HepG2 (cell line): ENCODE data around the gene ECE2. TPM values are rescaled to one million over a fixed set of nuclear protein-coding genes. Genes with fewer than 3 reads are reported as not detected.

ENCODE experiments used
- EHMT2 ChIP-seq: fragments of 200-600 bp; sonication (generic); IDR thresholded peaks from 2 replicates; pipeline ENCODE4 v1.7.0; 2017; ENCODE audit warnings: antibody characterized with exemption, low read depth, low read length, borderline replicate concordance
- ERF ChIP-seq: IDR thresholded peaks from 2 replicates; pipeline ENCODE4 v1.6.1; 2018; ENCODE audit warnings: missing biosample characterization, missing genetic modification reagents
- FOXO4 ChIP-seq: sonication (generic); formaldehyde crosslinking; conservative IDR thresholded peaks from 2 replicates; pipeline ENCODE4 v1.8.1; 2023; ENCODE audit warnings: missing genetic modification reagents
- GATAD2A ChIP-seq: IDR thresholded peaks from 2 replicates; pipeline ENCODE4 v1.6.1; 2016
- HOXA9 ChIP-seq: sonication (generic); formaldehyde crosslinking; IDR thresholded peaks from 2 replicates; pipeline ENCODE4 v1.8.1; 2022; ENCODE audit warnings: missing genetic modification reagents, mild to moderate bottlenecking, moderate library complexity, borderline replicate concordance
- KLF9 ChIP-seq: IDR thresholded peaks from 2 replicates; pipeline ENCODE4 v1.6.1; 2016; ENCODE audit warnings: low read depth
- PAX8 ChIP-seq: sonication (generic); formaldehyde crosslinking; IDR thresholded peaks from 2 replicates; pipeline ENCODE4 v1.8.0; 2022; ENCODE audit warnings: mild to moderate bottlenecking, missing genetic modification reagents, borderline replicate concordance
- PCBP1 ChIP-seq: fragments of 200-400 bp; formaldehyde crosslinking; IDR thresholded peaks from 2 replicates; pipeline ENCODE4 v1.6.1; 2017; ENCODE audit warnings: mild to moderate bottlenecking, low read depth, low read length, borderline replicate concordance
- RFXAP ChIP-seq: sonication (generic); formaldehyde crosslinking; IDR thresholded peaks from 2 replicates; pipeline ENCODE4 v1.4.0; 2020; ENCODE audit warnings: missing genetic modification reagents, borderline replicate concordance
- SETDB1 ChIP-seq: sonication (generic); formaldehyde crosslinking; IDR thresholded peaks from 2 replicates; pipeline ENCODE4 v1.5.1; 2020; ENCODE audit warnings: missing genetic modification reagents, mild to moderate bottlenecking, borderline replicate concordance
- SRY ChIP-seq: sonication (generic); formaldehyde crosslinking; IDR thresholded peaks from 2 replicates; pipeline ENCODE4 v1.8.0; 2022; ENCODE audit warnings: mild to moderate bottlenecking, missing genetic modification reagents
- ZNF274 ChIP-seq: sonication (generic); formaldehyde crosslinking; IDR thresholded peaks from 2 replicates; pipeline ENCODE4 v1.5.1; 2020; ENCODE audit warnings: mild to moderate bottlenecking, missing genetic modification reagents
- ZNF276 ChIP-seq: sonication (generic); formaldehyde crosslinking; IDR thresholded peaks from 2 replicates; pipeline ENCODE4 v1.4.0; 2020; ENCODE audit warnings: mild to moderate bottlenecking, low read depth, missing genetic modification reagents
- ZNF343 ChIP-seq: sonication (generic); formaldehyde crosslinking; IDR thresholded peaks from 2 replicates; pipeline ENCODE4 v1.4.0; 2020; ENCODE audit warnings: mild to moderate bottlenecking, missing genetic modification reagents
- ZNF44 ChIP-seq: sonication (generic); formaldehyde crosslinking; IDR thresholded peaks from 2 replicates; pipeline ENCODE4 v1.5.1; 2020; ENCODE audit warnings: mild to moderate bottlenecking, missing genetic modification reagents
- ZNF530 ChIP-seq: sonication (generic); formaldehyde crosslinking; IDR thresholded peaks from 2 replicates; pipeline ENCODE4 v1.5.0; 2020; ENCODE audit warnings: low read depth, mild to moderate bottlenecking, missing genetic modification reagents
- ZNF549 ChIP-seq: sonication (generic); formaldehyde crosslinking; IDR thresholded peaks from 2 replicates; pipeline ENCODE4 v1.5.0; 2020; ENCODE audit warnings: missing genetic modification reagents
- ZNF773 ChIP-seq: sonication (generic); formaldehyde crosslinking; IDR thresholded peaks from 2 replicates; pipeline ENCODE4 v1.4.0; 2020; ENCODE audit warnings: missing genetic modification reagents, borderline replicate concordance
- ZUFSP ChIP-seq: sonication (generic); formaldehyde crosslinking; IDR thresholded peaks from 2 replicates; pipeline ENCODE4 v1.9.0; 2021; ENCODE audit warnings: missing genetic modification reagents, mild to moderate bottlenecking, borderline replicate concordance
- polyA plus RNA-seq, 8 experiments: library from polyadenylated mRNA; depleted of rRNA in 3 of 8; stranded (reverse) in 7 of 8; unstranded in 1 of 8; fragments of >200 nt; fragmentation: Illumina TruSeq in 4 of 8; extraction: Trizol in 4 of 8; gene quantifications; 2 replicates each; pipeline versions ENCODE4 v1.2.1 to v1.2.3, GENCODE V29; 2011 to 2016; ENCODE audit warnings: low read depth in 4 of 8, missing spikeins in 1 of 8, mixed read lengths in 1 of 8; ENCODE audit not compliant: insufficient read depth in 1 of 8
- total RNA-seq, 5 experiments: library from RNA; depleted of rRNA; stranded (reverse); fragments of >200 nt; fragmentation: Illumina TruSeq; extraction: Trizol; gene quantifications; 2 replicates each; pipeline ENCODE4 v1.2.3, GENCODE V29; 2016; ENCODE audit warnings: low read depth in 1 of 5
- TF ChIP-seq, protein P1 (sequence below): sonication (generic); formaldehyde crosslinking; IDR thresholded peaks from 2 replicates; pipeline ENCODE4 v1.4.0; 2020; ENCODE audit warnings: missing genetic modification reagents, borderline replicate concordance

Gene ECE2
- total and polyA plus RNA-seq, 2 of the 13 experiments (the other 11 are each of a cell fraction or from before 2014, with no cell fraction given), result not detected

DNA sequence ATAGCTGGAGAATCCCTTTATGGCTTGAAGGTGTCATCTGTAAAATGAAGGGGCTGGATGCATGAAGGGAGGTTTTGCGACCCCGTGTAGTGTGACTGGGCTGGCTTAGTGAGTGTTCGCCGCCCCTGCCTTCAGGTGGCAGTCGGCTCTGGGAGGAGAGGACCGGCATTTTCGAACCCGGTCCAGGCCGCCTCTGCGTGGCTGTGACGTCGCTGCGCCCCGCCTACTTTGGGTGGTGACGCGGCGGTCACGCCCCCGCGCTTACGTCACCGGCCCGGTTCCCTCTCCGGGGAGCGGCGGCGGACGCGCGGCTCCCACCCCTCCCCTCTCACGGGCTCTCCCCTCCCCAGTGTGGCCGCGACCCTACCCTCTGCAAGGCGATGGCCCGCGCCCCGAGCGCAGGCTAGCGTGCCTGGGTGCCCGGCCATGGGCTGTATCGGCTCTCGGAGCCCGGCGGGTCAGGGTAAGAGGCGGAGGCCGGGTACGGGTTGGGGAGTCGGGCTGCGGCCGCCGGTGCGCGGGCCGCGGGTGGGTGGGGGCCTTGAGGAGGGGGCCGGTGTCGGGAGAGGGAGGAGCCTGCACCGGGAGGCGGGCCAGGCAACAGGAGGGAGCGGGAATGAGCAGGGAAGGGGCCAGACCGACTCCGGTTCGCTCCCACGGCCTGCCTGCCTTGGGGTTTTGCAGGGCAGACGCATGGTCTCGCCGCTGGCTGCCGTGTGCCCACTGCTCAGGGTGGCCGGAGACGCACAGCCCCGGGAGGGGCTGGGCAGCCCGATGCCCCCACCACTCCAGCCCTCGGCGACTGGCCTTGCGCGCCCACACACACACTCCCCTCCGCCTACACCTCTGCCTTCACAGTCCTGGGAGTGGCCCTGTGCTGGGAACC lies 60.1 kb downstream of the ECE2 start (continued):
- TF ChIP-seq ZNF276 (CRISPR knock-in tag), result 0 out of 2 replicates have a peak, but pooled peaks have one; percentile 21
- TF ChIP-seq ZNF343 (CRISPR knock-in tag), result no peak; the same call in 1 of the 2 replicates
- TF ChIP-seq ZNF530, result no peak
- TF ChIP-seq EHMT2, result no peak
- no peak for TF ChIP-seq FOXO4 (CRISPR knock-in tag)
- TF ChIP-seq PAX8, result no peak
- 0 out of 2 replicates have a peak, but pooled peaks have one; percentile 72 for TF ChIP-seq KLF9 (CRISPR knock-in tag)
- TF ChIP-seq RFXAP, result no peak
- no peak for TF ChIP-seq PCBP1
- peak; percentile 41 for TF ChIP-seq GATAD2A
- TF ChIP-seq ZNF274 (CRISPR knock-in tag), result peak; percentile 81
- no peak for TF ChIP-seq SETDB1 (CRISPR knock-in tag)
- TF ChIP-seq ZNF549 (CRISPR knock-in tag), result no peak
- no peak for TF ChIP-seq ZNF44 (CRISPR knock-in tag)
- TF ChIP-seq HOXA9 (CRISPR knock-in tag), result no peak
- TF ChIP-seq, protein P1, sequence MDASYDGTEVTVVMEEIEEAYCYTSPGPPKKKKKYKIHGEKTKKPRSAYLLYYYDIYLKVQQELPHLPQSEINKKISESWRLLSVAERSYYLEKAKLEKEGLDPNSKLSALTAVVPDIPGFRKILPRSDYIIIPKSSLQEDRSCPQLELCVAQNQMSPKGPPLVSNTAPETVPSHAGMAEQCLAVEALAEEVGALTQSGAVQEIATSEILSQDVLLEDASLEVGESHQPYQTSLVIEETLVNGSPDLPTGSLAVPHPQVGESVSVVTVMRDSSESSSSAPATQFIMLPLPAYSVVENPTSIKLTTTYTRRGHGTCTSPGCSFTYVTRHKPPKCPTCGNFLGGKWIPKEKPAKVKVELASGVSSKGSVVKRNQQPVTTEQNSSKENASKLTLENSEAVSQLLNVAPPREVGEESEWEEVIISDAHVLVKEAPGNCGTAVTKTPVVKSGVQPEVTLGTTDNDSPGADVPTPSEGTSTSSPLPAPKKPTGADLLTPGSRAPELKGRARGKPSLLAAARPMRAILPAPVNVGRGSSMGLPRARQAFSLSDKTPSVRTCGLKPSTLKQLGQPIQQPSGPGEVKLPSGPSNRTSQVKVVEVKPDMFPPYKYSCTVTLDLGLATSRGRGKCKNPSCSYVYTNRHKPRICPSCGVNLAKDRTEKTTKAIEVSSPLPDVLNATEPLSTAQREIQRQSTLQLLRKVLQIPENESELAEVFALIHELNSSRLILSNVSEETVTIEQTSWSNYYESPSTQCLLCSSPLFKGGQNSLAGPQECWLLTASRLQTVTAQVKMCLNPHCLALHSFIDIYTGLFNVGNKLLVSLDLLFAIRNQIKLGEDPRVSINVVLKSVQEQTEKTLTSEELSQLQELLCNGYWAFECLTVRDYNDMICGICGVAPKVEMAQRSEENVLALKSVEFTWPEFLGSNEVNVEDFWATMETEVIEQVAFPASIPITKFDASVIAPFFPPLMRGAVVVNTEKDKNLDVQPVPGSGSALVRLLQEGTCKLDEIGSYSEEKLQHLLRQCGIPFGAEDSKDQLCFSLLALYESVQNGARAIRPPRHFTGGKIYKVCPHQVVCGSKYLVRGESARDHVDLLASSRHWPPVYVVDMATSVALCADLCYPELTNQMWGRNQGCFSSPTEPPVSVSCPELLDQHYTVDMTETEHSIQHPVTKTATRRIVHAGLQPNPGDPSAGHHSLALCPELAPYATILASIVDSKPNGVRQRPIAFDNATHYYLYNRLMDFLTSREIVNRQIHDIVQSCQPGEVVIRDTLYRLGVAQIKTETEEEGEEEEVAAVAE, result peak; percentile 26; the same call in 1 of the 2 replicates
- TF ChIP-seq ZNF773 (CRISPR knock-in tag), result no peak
- peak; percentile 46; the same call in 1 of the 2 replicates for TF ChIP-seq ERF (CRISPR knock-in tag)
- no peak for TF ChIP-seq SRY (CRISPR knock-in tag)
- TF ChIP-seq ZUFSP, result no peak
